C4-2B (cell line): ENCODE results near the gene SGK2.

ENCODE experiments used
- ZFX ChIP-seq: fragments of 450-650 bp; IDR thresholded peaks from 2 replicates; pipeline ENCODE4 v1.6.1; 2017
- TF ChIP-seq, protein P1 (sequence below): fragments of 450-650 bp; conservative IDR thresholded peaks from 2 replicates; pipeline ENCODE4 v1.5.1; 2017; ENCODE audit warnings: mild to moderate bottlenecking

DNA sequence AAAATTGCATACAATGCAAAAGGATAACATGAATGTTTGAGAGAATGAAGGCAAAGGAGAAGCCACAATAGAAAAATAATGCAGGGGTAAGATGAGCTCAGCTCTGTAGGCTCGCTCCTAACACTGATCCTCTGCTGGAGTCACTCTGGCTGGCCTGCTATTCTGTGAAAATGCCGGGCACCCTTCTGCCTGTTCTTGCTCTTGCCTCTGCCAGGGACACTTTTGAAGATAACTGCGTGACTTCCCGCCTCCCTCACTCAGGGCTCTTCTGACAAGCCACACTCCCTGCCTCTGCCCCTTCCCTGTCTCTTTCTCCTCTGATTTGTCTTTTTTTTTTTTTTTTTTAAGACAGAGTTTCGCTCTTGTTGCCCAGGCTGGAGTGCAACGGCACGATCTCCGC, 72.8 kb downstream of the SGK2 start:
- TF ChIP-seq, protein P1, sequence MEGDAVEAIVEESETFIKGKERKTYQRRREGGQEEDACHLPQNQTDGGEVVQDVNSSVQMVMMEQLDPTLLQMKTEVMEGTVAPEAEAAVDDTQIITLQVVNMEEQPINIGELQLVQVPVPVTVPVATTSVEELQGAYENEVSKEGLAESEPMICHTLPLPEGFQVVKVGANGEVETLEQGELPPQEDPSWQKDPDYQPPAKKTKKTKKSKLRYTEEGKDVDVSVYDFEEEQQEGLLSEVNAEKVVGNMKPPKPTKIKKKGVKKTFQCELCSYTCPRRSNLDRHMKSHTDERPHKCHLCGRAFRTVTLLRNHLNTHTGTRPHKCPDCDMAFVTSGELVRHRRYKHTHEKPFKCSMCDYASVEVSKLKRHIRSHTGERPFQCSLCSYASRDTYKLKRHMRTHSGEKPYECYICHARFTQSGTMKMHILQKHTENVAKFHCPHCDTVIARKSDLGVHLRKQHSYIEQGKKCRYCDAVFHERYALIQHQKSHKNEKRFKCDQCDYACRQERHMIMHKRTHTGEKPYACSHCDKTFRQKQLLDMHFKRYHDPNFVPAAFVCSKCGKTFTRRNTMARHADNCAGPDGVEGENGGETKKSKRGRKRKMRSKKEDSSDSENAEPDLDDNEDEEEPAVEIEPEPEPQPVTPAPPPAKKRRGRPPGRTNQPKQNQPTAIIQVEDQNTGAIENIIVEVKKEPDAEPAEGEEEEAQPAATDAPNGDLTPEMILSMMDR, result no peak
- TF ChIP-seq ZFX, result no peak
